ENCODE data around the gene RABGAP1L.

DNA sequence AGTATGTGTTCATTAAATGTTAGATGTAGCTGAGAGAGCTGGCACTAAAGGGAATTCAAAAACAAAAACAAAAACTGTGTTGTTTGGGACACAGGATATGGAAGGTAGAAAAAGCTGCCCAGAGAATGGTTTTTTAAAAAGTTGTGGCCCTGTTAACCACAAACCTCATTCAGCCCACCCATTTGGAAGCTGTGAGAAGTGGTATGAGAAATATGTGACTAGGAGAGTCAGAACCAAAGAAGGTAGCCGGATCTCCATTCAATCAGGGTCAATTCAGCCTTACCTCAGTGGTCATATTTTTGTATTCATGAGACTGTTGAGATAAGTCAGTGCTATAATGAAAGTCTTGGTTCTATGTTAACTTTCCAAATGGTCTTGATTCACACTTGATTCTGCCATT lies 810.7 kb downstream of the RABGAP1L start:
- TF ChIP-seq, protein P1, sequence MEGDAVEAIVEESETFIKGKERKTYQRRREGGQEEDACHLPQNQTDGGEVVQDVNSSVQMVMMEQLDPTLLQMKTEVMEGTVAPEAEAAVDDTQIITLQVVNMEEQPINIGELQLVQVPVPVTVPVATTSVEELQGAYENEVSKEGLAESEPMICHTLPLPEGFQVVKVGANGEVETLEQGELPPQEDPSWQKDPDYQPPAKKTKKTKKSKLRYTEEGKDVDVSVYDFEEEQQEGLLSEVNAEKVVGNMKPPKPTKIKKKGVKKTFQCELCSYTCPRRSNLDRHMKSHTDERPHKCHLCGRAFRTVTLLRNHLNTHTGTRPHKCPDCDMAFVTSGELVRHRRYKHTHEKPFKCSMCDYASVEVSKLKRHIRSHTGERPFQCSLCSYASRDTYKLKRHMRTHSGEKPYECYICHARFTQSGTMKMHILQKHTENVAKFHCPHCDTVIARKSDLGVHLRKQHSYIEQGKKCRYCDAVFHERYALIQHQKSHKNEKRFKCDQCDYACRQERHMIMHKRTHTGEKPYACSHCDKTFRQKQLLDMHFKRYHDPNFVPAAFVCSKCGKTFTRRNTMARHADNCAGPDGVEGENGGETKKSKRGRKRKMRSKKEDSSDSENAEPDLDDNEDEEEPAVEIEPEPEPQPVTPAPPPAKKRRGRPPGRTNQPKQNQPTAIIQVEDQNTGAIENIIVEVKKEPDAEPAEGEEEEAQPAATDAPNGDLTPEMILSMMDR (IDR thresholded peaks at IDR 0.05; ENCODE audit: insufficient read depth, low read length, poor library complexity, severe bottlenecking) = no peak
- TF ChIP-seq EZH2phosphoT487 (conservative IDR thresholded peaks at IDR 0.05; ENCODE audit: low read length) = no peak
